Measurements from ENCODE around the gene ST3GAL2. TPM values are rescaled to one million over a fixed set of nuclear protein-coding genes. Genes with fewer than 3 reads are reported as not detected.

Gene ST3GAL2
- total and polyA plus RNA-seq, 9 of the 15 experiments (the other 6 are each of a cell fraction or from before 2014, with no cell fraction given), result 1.5 to 108 (median 34.3) TPM

DNA sequence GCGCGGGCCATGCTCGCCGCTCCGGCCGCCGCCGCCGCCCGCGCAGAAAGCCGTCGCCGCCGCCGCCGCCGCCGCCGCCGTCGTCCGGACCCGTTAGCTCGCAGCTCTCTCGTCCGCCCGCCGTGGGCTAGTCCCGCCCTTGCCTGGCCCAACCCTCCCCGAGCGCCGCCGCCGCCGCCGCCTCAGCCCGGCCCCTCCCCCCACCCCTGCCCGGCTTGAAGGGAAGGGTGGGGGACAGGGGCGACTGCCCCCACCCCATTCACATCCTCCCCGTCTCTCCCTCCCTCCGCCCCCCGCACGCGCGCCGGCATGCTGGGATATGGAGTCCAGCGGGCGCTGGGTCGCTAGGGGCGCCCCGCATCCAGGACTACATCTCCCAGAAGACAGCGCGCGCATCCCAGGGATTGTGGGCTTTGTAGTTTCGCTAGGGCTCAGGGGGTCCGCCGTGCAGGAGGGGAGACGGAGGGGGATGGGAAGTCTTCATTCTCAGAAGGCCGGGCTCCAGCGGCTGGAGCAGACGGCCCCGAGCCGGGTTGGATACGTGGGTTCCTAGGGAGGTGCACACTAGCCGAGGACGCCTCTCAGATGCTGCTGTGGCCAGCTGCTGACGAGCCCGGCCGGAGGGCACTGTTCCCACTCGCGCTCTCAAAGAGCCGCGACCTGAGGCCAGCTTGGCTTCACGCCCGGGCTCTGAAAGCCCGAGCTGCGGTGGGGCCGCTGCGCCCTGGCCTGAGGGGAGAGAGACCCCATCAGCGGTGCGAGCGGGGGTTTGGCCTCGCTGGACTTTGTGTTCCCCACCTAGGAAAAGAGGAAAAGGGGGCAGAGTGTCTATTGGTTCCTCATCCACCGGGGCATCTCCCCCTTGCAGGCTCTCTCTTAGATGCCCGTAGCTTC lies at the start of gene ST3GAL2 (continued):
- TF ChIP-seq, protein P1, sequence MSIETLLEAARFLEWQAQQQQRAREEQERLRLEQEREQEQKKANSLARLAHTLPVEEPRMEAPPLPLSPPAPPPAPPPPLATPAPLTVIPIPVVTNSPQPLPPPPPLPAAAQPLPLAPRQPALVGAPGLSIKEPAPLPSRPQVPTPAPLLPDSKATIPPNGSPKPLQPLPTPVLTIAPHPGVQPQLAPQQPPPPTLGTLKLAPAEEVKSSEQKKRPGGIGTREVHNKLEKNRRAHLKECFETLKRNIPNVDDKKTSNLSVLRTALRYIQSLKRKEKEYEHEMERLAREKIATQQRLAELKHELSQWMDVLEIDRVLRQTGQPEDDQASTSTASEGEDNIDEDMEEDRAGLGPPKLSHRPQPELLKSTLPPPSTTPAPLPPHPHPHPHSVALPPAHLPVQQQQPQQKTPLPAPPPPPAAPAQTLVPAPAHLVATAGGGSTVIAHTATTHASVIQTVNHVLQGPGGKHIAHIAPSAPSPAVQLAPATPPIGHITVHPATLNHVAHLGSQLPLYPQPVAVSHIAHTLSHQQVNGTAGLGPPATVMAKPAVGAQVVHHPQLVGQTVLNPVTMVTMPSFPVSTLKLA (conservative IDR thresholded peaks at IDR 0.05), result peak; percentile 59 to 88; a peak in 3 of 4 replicates
- TF ChIP-seq GABPA (tag; conservative IDR thresholded peaks at IDR 0.05; ENCODE audit: low read depth) (peak; percentile 79), CBFA2T3 (IDR thresholded peaks at IDR 0.05) (0 out of 2 replicates have a peak, but pooled peaks have one; percentile 3), SPI1 (IDR thresholded peaks at IDR 0.05; ENCODE audit: borderline replicate concordance, low read depth, low read length) (0 out of 2 replicates have a peak, but pooled peaks have one; percentile 28), FOSL1 (tag; conservative IDR thresholded peaks at IDR 0.05) (peak; percentile 49), ZNF76 (CRISPR knock-in tag; IDR thresholded peaks at IDR 0.05; ENCODE audit: borderline replicate concordance) (peak; percentile 41; the same call in 1 of the 2 replicates), EP300 (IDR thresholded peaks at IDR 0.05; ENCODE audit: low read length) (0 out of 2 replicates have a peak, but pooled peaks have one; percentile 16), ZNF239 (CRISPR knock-in tag; IDR thresholded peaks at IDR 0.05) (peak; percentile 80), GATAD2A (IDR thresholded peaks at IDR 0.05) (peak; percentile 78; the same call in 1 of the 2 replicates), PHF8 (IDR thresholded peaks at IDR 0.05; ENCODE audit: borderline replicate concordance, low read length) (peak; percentile 44; the same call in 1 of the 2 replicates), ZNF316 (IDR thresholded peaks at IDR 0.05) (no peak), MTA3 (IDR thresholded peaks at IDR 0.05; ENCODE audit: borderline replicate concordance) (peak; percentile 35; the same call in 1 of the 2 replicates), HSF4 (CRISPR knock-in tag; IDR thresholded peaks at IDR 0.05; ENCODE audit: borderline replicate concordance) (peak; percentile 61; the same call in 1 of the 2 replicates), ZNF766 (CRISPR knock-in tag; conservative IDR thresholded peaks at IDR 0.05) (peak; percentile 99), ARNT (IDR thresholded peaks at IDR 0.05) (peak in 1 of 2 experiments; percentile 67; a peak in 1 of 4 replicates), ZNF263 (CRISPR knock-in tag; IDR thresholded peaks at IDR 0.05; ENCODE audit: borderline replicate concordance) (peak; percentile 30; the same call in 1 of the 2 replicates), EP400 (IDR thresholded peaks at IDR 0.05) (no peak), ZNF561 (CRISPR knock-in tag; conservative IDR thresholded peaks at IDR 0.05) (0 out of 2 replicates have a peak, but pooled peaks have one; percentile 56), PYGO2 (tag; IDR thresholded peaks at IDR 0.05) (0 out of 2 replicates have a peak, but pooled peaks have one; percentile 54), PTTG1 (tag; IDR thresholded peaks at IDR 0.05; ENCODE audit: low read depth) (no peak), LEF1 (IDR thresholded peaks at IDR 0.05) (no peak), TCFL5 (CRISPR knock-in tag; conservative IDR thresholded peaks at IDR 0.05) (0 out of 2 replicates have a peak, but pooled peaks have one; percentile 50), CREM (IDR thresholded peaks at IDR 0.05; ENCODE audit: low read depth) (peak; percentile 92), CTBP1 (IDR thresholded peaks at IDR 0.05; ENCODE audit: borderline replicate concordance) (peak; percentile 47; the same call in 1 of the 2 replicates), BACH1 (tag; IDR thresholded peaks at IDR 0.05) (peak; percentile 93), DDX20 (tag; IDR thresholded peaks at IDR 0.05; ENCODE audit: low read depth) (0 out of 2 replicates have a peak, but pooled peaks have one; percentile 33)
- TF ChIP-seq, protein P2, sequence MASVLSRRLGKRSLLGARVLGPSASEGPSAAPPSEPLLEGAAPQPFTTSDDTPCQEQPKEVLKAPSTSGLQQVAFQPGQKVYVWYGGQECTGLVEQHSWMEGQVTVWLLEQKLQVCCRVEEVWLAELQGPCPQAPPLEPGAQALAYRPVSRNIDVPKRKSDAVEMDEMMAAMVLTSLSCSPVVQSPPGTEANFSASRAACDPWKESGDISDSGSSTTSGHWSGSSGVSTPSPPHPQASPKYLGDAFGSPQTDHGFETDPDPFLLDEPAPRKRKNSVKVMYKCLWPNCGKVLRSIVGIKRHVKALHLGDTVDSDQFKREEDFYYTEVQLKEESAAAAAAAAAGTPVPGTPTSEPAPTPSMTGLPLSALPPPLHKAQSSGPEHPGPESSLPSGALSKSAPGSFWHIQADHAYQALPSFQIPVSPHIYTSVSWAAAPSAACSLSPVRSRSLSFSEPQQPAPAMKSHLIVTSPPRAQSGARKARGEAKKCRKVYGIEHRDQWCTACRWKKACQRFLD (CRISPR knock-in tag; IDR thresholded peaks at IDR 0.05), result peak; percentile 98

Measured in K562 (cell line).